CD1c-positive myeloid dendritic cell (primary cell): ENCODE data around the gene ADAMTS14.

Experiments
- DNase-seq: peaks from one replicate; pipeline ENCODE4 v3.0.0-alpha.2; 2016; ENCODE audit errors: extremely low spot score

ADAMTS14 gene

DNA sequence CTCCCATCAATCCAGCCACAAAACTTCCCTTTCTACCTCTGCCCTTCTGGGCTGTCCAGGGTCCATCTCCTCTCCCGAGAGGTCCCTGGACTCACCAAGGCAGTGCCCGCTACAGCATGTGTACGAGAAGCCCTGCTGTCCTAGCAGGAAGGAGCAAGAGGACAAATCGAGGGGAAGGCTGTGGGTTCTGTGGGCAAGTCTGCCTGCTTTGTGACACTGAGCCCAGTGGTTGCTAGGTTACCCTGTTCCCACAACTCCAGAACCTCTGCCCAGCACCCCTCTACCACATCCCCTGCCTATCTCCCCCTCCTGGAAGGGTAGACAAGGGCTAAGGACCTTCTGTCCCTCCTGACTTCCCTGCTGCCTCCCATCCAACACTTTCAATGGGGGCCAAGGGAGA, 112.9 kb downstream of the ADAMTS14 start, which contains the start of gene TBATA:
TBATA (minus strand) TSS at position 188 of the 400 bp plus-strand sequence. CDS start 1,998 bp downstream, outside the sequence.
- no peak for DNase-seq

DNA sequence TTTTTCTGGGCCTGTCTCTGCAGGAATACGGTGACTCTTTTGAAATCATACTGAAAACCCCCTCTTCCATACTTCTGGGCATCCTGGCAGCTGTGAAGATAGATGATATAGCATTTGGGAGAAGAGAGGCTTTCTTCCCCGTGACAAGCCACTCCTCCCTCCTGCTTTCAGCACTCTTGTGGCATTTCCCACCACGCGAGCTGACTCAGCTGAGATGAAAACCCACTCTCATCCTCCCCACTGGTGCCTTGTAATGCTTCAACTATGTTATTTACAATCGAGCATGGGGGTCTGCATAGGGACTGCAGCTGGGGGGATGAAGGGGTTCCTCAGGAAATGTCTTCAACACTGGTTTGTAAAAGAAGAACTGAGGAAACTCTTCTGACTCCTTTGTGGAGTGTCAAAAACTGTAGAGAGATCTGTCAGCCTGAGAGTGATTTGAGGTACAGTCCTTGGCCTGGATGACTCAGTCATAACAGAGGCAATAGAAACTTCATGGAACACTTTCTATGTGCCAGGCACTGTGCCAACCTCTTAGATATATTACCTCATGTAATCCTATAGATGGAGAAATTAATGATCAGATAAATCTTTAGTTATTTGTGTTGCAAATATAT, 114.6 kb downstream of the ADAMTS14 start:
- peak; percentile 31 for DNase-seq

DNA sequence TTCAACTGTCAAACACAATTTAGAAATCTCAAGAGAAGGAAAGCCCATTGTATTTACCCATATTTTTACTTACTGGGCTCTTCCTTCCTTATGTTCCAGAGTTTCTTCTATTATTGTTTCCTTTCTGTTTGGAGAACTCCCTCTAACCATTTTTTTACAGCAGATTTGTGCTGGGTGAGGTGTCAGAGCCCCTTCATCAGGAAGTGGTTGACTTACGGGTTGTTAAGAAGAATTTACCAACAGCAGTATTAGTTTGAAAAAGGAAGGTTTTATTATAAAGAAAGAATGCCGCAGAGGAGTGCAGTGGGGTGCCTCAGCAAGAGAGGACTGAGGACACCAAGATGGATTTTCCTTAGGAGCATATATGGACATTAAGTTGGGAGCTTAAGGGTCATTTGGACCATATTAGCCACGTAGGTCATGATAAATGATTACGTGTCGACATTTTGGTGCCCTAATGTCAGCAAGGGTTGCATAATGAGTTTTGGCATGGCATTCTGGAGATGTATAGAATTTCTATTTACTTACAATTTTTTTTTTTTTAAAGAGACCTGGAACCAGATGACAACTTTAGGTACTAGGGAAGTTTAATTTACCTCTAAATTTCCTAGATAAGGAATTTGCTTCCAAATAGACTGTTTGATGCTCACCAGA, 119.2 kb downstream of the ADAMTS14 start:
- no peak for DNase-seq

DNA sequence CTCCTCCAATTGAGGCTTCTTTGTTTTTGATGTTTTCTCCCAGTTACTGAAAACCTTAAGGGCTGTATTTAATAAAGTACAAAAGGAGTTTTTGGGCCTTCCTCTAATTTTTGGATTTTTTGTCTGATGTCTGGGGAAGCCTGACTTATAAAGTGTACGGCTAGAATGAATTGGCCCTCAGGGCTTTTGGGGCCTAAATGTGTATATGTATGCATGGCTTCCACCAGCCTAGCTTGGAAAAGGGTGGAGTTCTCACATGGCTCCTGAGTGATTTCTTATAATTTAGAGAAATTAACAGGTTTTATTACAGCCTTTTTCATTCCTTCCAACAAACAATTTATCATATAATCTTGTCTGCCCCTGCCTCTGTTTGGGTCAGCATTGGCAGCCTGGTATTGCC, 123.3 kb downstream of the ADAMTS14 start:
- no peak for DNase-seq

DNA sequence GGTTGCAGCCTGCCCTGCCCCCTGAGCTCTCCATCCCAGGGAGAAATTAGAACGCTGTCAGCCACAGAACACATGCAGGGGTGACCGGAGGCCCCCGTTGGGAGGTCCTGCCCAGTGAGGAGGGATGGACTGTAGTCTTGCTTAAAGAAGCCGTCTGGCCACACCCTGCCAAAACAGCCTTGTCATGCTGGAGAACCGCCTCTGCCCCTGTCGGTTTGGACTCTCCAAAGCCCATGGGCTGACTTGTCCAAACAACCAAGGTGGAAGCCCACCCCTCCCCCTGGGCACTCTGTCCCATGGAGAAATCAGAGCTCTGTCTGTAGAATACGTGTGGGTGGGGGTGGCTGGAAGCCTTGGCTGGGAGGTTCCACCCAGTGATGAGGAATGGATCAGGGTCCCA, 125.5 kb downstream of the ADAMTS14 start:
- no peak for DNase-seq

DNA sequence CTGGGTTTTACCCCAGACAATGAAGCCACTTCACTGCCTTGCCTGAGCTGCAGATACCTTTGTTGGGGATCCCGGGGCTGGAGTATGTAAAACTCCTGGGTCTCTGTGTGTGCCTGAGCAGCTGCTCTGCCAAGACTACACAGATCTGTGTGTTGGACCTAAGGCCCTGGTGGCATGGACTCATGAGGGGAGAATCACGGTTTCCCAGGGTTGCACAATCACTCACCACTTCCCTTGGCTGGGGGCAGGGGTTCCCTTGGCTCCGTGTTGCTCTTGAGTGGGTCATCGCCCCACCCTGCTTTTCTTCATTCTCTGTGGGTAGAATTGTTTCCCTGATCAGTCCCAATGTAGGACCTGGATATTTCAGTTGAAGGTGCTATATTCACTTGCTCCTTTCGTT, 126.8 kb downstream of the ADAMTS14 start:
- peak; percentile 11 for DNase-seq

DNA sequence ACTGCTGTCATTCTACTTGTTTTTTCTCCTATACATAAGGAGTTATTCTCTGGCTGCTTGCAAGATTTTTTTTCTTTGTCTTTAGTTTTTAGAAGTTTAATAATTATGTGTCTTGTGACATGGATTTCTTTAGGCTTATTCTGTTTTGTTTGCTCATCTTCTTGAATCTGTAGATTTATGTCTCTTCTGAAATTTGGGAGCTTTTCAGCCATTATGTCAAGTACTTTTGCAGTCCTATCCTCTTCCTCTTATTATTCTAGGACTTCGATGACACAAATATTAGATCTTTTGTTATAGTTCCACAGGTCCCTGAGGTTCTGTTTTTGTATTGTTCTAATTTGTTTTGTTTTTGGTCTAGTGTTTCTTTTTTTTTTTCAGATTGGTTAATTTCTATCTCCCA, 129.5 kb downstream of the ADAMTS14 start:
- DNase-seq: no peak

DNA sequence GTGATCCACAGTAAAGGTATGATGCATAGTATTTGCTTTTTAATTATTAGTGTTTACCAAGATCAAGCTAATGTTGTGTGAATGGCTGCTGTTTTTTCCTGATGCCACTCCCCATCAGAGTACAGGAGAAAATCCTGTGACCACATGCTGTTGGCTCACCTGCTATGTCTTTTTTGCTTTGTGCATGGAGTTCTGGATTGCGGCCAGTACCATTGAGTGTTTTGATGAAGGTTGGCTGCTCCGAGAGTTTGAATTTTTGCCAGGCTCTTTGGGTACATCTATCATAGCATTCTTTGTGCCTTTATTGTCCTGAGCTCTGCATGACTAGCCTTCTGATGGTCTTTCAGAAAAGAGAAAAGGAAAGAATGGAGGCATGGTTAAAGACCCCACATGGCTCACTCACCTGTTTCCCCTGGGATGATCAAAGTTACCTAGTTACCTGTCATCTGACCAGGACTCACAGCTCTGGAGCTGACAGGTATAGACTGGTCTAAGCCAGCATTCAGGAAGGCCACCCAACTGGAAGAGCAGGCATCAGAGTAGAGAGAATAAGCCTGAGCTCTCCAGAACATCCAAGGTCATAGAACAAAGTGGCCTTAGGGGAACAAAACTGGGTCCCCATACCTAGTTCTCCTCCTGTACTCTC, 131.6 kb downstream of the ADAMTS14 start:
- no peak for DNase-seq

DNA sequence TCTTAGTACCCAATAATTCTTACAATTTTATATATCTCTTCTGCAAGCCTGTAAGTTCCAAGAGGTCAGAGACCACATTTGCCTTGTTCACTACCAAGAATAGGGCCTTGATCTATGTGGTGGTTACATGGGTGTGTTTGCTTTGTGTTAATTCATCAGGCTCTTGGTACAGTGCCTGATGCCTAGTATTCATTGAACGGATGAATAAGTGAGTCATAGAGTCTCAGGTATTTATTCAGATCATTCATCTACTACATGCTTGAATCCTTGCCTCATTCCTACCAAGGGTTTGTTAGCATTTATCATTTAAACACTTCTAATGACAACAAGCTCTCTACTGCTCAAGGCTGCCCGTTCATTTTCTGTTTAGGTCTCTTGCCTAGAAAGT, 132.1 kb downstream of the ADAMTS14 start:
- DNase-seq: no peak

DNA sequence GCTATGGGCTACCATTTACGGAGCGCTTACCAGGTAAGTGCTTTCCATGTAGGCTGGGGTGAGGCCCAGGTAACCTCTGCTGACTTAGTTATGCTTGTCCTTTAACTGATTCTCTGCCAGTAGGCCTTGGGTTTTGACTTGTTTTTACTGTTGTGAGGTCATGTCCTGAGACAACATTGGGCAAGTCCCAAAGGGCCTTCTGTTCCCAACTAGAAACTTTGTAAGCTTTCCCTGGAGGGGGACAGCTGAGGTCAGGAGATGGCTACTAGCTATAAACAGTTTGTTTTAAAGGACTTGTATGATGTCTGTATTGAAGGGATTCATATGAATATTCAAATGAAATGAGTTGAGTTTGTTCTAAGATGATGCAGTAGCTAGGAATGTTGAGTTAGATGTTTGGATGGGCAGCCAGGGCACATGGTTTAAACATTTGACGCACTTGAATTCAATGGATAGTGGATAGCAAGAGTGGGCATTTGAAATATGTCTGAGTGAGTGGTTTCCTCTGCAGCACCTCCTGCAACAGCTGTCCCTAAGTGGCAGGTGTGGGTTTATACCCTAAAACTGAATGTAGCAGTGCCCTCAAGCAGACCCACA, 133.4 kb downstream of the ADAMTS14 start:
- no peak for DNase-seq

DNA sequence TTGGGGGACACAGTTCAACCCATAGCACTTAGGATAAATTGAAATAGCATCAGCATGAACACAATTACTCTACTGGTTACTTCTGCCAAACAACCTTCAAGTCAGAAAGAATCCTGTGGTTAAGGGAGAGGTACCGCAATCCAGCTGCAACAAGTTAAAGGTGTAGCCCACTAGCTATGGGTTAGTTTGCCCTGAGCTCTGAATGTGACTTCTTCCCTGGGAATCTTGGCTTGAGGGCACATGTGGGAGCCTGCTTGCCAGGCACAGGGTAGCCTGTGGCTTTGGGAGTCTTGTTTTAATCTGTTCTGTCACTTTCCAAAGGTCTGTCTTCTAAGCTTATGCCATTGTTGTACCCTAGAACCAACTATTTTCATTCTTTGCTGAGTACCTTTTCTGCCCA, 134.5 kb downstream of the ADAMTS14 start:
- no peak for DNase-seq

DNA sequence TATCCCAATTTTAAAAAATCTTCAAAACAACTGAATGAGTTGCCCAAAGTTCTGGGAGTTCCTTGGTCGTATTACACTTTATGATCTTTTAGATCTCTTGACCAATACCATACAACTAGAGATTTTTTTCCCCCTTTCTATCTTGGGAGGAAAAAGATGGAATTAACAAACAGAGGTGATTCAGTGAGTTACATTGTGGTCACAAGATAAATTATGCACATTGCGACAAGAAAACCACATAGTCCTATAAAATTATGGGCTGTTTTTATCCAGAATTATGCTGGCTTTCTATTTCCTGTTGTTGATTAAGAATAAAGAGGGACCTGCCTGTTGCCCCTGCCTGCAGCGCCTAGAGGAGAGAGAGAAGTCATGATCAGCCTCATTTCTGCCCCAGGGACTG, 135.2 kb downstream of the ADAMTS14 start:
- no peak for DNase-seq

DNA sequence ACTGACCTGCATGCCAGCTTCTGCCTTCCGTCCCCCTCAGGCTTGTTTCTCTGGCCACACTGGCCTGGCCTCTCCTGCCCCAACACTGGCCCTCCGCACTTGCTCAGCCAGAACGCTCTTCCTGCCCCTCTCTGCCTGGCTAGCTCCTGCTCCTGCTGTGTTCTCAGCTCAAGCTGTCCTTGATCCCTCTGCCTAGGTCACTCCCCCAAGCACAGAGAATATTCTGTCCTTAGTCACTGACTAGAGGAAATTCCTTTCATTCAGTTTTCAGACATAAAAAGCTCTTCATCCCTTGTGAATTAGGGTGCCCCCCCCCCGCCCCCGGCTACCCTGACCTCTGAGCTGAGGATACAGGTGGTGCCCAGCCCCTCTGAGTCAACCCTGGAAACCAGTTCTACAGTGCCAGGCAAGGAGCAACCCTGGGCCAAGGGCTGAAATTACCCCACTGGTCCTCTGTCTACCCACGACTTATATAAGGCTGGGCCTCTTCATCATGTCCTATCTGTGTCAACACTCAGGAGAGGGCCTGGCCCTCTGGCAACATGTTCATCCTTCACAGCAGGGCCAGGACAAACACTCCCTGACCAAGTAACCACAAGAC, 136.8 kb downstream of the ADAMTS14 start:
- no peak for DNase-seq

DNA sequence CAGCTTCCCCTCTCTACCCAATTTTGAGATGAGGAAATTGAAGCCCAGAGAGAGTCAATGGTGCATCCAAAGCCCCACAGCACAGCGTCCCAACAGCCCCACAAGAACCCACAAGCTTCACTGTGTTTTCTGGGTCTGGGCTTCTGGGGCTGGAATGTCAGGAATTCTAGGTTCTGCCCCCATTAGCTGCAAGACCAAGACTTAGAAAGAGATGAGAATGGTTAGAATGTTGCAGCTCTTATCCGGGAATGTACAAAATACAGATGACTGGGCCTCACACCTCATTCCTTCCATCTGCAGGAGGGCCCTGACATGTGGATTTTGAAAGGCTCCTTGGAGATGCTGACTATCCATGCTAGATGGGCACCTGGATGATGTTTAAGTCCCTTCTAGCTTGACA, 137.4 kb downstream of the ADAMTS14 start:
- no peak for DNase-seq

DNA sequence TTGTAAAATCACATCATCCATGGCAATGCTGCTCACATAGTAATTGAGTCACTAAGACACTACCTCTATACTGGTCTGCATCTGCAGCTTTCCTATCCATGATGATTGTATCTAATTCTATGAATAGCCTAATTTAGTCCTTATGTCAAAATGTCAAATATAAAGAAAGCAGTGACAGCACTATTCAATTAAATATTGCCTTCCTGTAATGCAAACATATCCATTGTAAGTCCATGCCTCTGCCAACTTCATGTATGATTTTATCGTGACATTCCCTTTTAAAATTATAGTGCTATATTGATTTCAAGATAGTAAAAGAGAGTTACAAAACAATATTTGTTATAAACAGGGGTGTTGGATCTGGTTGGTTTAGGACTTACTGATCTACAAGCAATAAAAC, 138.7 kb downstream of the ADAMTS14 start:
- no peak for DNase-seq

DNA sequence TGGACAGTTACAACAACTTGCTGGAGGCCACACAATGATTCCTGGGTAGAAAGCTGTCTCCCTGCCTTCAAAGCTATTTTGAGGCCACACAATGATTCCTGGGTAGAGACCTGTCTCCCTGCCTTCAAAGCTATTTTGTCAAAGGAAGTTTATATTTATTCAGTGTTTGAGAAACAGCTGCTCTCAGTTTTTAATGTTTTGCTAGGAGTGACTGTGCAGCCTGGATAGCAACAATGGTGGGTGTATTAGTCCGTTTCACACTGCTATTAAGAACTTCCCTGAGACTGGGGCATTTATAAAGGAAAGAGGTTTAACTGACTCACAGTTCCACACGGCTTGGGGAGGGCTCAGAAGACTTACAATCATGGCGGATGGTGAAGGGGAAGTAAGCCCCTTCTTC, 139.6 kb downstream of the ADAMTS14 start:
- DNase-seq: no peak
